Adipose tissue (tissue), 3 donors: ENCODE data around the gene IFIT1. TPM values are rescaled to one million over a fixed set of nuclear protein-coding genes. Genes with fewer than 3 reads are reported as not detected.

ENCODE experiments used
- polyA plus RNA-seq, 3 donors: library from polyadenylated mRNA; stranded (reverse); fragments of 200-250 nt; gene quantifications; one replicate each; pipeline ENCODE4 v1.2.3, GENCODE V29; 2013
- donor health status: healthy with polysubstance abuse.
- donor health status: Bipolar disorder and iron deficiency.
- donor health status: healthy.

IFIT1 gene
- polyA plus RNA-seq, 3 donors = 4.4 to 30.5 (median 5.4) TPM

Other genes with a start within 250 kb of the IFIT1 start
- 10 to 100 TPM in 2 of 3 donors, under 1 TPM in 1; 0.47 to 20.7 (median 12.0) TPM for gene CH25H, start 185.3 kb upstream of the IFIT1 start, polyA plus RNA-seq
- 10 to 100 TPM; 19.2 to 45.2 (median 34.5) TPM for gene LIPA, start 140.8 kb upstream of the IFIT1 start, polyA plus RNA-seq
- gene IFIT2, start 90.6 kb upstream of the IFIT1 start, polyA plus RNA-seq = 1 to 10 TPM; 2.1 to 5.3 (median 2.5) TPM
- gene IFIT3, start 64.6 kb upstream of the IFIT1 start, polyA plus RNA-seq = 10 to 100 TPM in 1 of 3 donors, 1 to 10 TPM in 2; 5.2 to 18.0 (median 9.5) TPM
- not detected for gene IFIT1B, start 14.6 kb upstream of the IFIT1 start, polyA plus RNA-seq
- gene IFIT5, start 21.9 kb downstream of the IFIT1 start, polyA plus RNA-seq = 1 to 10 TPM; 3.6 to 9.3 (median 6.1) TPM
- 10 to 100 TPM in 1 of 3 donors, under 1 TPM in 2; 0.13 to 12.6 (median 0.56) TPM for gene SLC16A12, start 143.0 kb downstream of the IFIT1 start, polyA plus RNA-seq